HG03097 (cell line): ENCODE results near the gene LRRC34.

ENCODE experiments used
- ATAC-seq: cut with Tn5 transposase; IDR thresholded peaks from one replicate; pipeline ENCODE4 v1.9.1; 2021; ENCODE audit not compliant: unreplicated experiment, low FRiP score

LRRC34 gene

GRCh38 chr3:169769287-169770181, 43.2 kb downstream of the LRRC34 start, which contains the start of gene ACTRT3:
TSS of gene ACTRT3 (minus strand) at chr3:169769561. CDS start at chr3:169769520, 41 bp downstream.
- ATAC-seq, result no peak

GRCh38 chr3:169764882-169765612, 47.7 kb downstream of the LRRC34 start, which contains the start of gene TERC:
TSS of gene TERC (minus strand) at chr3:169765060.
- peak; percentile 76 for ATAC-seq

GRCh38 chr3:169764312-169764881, 48.3 kb downstream of the LRRC34 start:
- ATAC-seq, result peak; percentile 19

GRCh38 chr3:169760479-169760878, 52.2 kb downstream of the LRRC34 start:
- no peak for ATAC-seq

- ATAC-seq, result peak; percentile 77
These were observed 53.4 kb downstream of the LRRC34 start for GRCh38 chr3:169759256-169759655.

GRCh38 chr3:169758359-169758994, 54.2 kb downstream of the LRRC34 start:
- ATAC-seq, result no peak

GRCh38 chr3:169755488-169755887, 57.2 kb downstream of the LRRC34 start:
- ATAC-seq, result no peak

- ATAC-seq, result no peak
These were observed 58.0 kb downstream of the LRRC34 start for GRCh38 chr3:169754711-169755110.

GRCh38 chr3:169751875-169752274, 60.8 kb downstream of the LRRC34 start:
- ATAC-seq, result no peak

- ATAC-seq, result no peak
These were observed 62.0 kb downstream of the LRRC34 start for GRCh38 chr3:169750665-169751064.

- ATAC-seq, result no peak
These were observed 64.0 kb downstream of the LRRC34 start for GRCh38 chr3:169748670-169749069.

- no peak for ATAC-seq
These were observed 65.8 kb downstream of the LRRC34 start for GRCh38 chr3:169746924-169747323.

GRCh38 chr3:169744366-169745054, 68.2 kb downstream of the LRRC34 start:
- no peak for ATAC-seq
